Measurements from ENCODE around the gene BOK. TPM values are rescaled to one million over a fixed set of nuclear protein-coding genes. Genes with fewer than 3 reads are reported as not detected.

The BOK gene
- total RNA-seq, 1 experiment from 2014 or later: 41.5 TPM

DNA sequence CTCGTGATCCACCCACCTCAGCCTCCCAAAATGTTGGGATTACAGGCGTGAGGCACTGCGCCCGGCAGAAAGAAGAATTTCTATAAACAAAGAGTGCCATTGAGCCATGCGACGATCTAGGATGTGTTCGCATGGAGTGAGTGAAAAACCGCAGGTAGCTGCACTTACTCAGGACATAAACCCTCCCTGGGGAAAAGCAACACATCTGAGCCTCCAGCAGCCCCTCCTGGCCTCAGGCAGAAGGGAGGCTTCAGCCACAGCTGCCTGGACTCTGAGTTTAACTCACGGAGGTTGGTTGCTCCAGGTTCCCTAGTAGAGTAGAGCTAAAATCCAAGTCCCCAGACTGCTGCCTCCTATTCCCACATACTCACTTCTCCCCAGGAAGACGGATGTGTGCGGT lies 38.9 kb upstream of the BOK start:
- Histone ChIP-seq H3K9ac (ENCODE audit: low read length) (no peak overlapping the region), H3K4me2 (ENCODE audit: low read length) (no peak overlapping the region), H2AFZ (ENCODE audit: low read depth, low read length, poor library complexity, severe bottlenecking) (no peak overlapping the region), H3K9me2 (ENCODE audit: insufficient read depth) (no peaks in the 10 kb centered on the region), H3K4me1 (ENCODE audit: control insufficient read depth in 1 of 2, insufficient read depth in 2 of 2, low read length in 2 of 2) (no peaks in the 10 kb centered on the region), H3K79me2 (ENCODE audit: insufficient read depth, low read length) (no peaks in the 10 kb centered on the region), H3K27me3 (ENCODE audit: insufficient read depth, low read length) (no peaks in the 10 kb centered on the region), H3K36me3 (ENCODE audit: control insufficient read depth in 1 of 2, insufficient read depth in 2 of 2, low read length in 2 of 2) (no peaks in the 10 kb centered on the region), H3K4me3 (replicated peaks in 1 of 2; ENCODE audit: low read depth in 1 of 2, low read length in 2 of 2) (no peak overlapping the region), H3K27ac (ENCODE audit: low read depth, low read length) (no peak overlapping the region), H3K9me3 (ENCODE audit: control insufficient read depth in 1 of 2, insufficient read depth in 1 of 2, low read depth in 1 of 2, low read length in 2 of 2) (peaks cover 0 to 6% of the 10 kb centered on the region in 2 experiments; a peak in 1 of 4 replicates), H4K20me1 (ENCODE audit: insufficient read depth) (no peaks in the 10 kb centered on the region)
- no peak for TF ChIP-seq FOSL1 (IDR thresholded peaks at IDR 0.05; ENCODE audit: low read depth)
- no peak for TF ChIP-seq POLR2AphosphoS5 (IDR thresholded peaks at IDR 0.05; ENCODE audit: low read depth, low read length)
- no peak for TF ChIP-seq SRF (IDR thresholded peaks at IDR 0.05; ENCODE audit: low read depth)
- TF ChIP-seq RAD21 (IDR thresholded peaks at IDR 0.05; ENCODE audit: low read depth): no peak
- TF ChIP-seq, protein P1, sequence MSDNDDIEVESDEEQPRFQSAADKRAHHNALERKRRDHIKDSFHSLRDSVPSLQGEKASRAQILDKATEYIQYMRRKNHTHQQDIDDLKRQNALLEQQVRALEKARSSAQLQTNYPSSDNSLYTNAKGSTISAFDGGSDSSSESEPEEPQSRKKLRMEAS (IDR thresholded peaks at IDR 0.05): no peak
- BruUV-seq (replicated peaks): no TSS peak
- ATAC-seq (no peak), DNase-seq (ENCODE audit: low read depth, low spot score) (no peak)
- RAD21 ChIA-PET (ENCODE audit: low non-redundant PET in 1 of 2, low total read pairs in 2 of 2, uncharacterized antibody in 2 of 2, unreplicated experiment in 2 of 2): no interaction called here
- intact Hi-C loops (cut with micrococcal nuclease): no loop called here
- POLR2A ChIA-PET: no interaction called here
- CTCF ChIA-PET: no interaction called here

DNA sequence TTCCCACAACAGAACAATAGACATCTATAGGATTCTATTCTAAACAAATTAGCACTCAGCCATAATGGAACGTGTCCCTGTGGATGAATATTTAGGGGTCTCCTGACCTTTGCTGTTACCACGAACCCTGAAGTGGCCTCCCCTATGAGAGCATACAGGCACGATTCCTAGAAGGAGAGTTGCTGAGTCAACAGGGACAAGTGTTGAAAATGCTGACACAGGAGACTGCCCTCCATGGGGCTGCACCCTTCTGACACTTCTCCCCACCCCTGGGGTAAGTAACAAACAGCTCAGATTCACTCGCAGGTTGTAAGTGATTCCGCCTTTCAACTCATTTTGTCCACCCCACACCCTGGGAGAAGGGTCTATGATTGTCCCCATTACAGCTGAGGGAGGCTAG lies 36.1 kb upstream of the BOK start:
- intact Hi-C loops (cut with micrococcal nuclease): no loop called here
- Histone ChIP-seq H3K4me1 (ENCODE audit: control insufficient read depth in 1 of 2, insufficient read depth in 2 of 2, low read length in 2 of 2) (no peaks in the 10 kb centered on the region), H3K9ac (ENCODE audit: low read length) (no peak overlapping the region), H3K27me3 (ENCODE audit: insufficient read depth, low read length) (no peaks in the 10 kb centered on the region), H3K9me3 (ENCODE audit: control insufficient read depth in 1 of 2, insufficient read depth in 1 of 2, low read depth in 1 of 2, low read length in 2 of 2) (0 out of 4 replicates have a peak, but pooled peaks cover 0 to 3% of the 10 kb centered on the region in 2 experiments), H2AFZ (ENCODE audit: low read depth, low read length, poor library complexity, severe bottlenecking) (no peak overlapping the region), H3K4me3 (replicated peaks in 1 of 2; ENCODE audit: low read depth in 1 of 2, low read length in 2 of 2) (no peak overlapping the region), H3K27ac (ENCODE audit: low read depth, low read length) (no peak overlapping the region), H3K4me2 (ENCODE audit: low read length) (no peak overlapping the region), H3K79me2 (ENCODE audit: insufficient read depth, low read length) (no peaks in the 10 kb centered on the region), H4K20me1 (ENCODE audit: insufficient read depth) (no peaks in the 10 kb centered on the region), H3K36me3 (ENCODE audit: control insufficient read depth in 1 of 2, insufficient read depth in 2 of 2, low read length in 2 of 2) (no peaks in the 10 kb centered on the region), H3K9me2 (ENCODE audit: insufficient read depth) (no peaks in the 10 kb centered on the region)
- POLR2A ChIA-PET: no interaction called here
- no peak for DNase-seq (ENCODE audit: low read depth, low spot score)
- RAD21 ChIA-PET (ENCODE audit: low non-redundant PET in 1 of 2, low total read pairs in 2 of 2, uncharacterized antibody in 2 of 2, unreplicated experiment in 2 of 2): no interaction called here
- CTCF ChIA-PET: no interaction called here
- BruUV-seq (replicated peaks): no TSS peak
- ATAC-seq: no peak
- TF ChIP-seq SP1 (IDR thresholded peaks at IDR 0.05; ENCODE audit: low read depth): no peak
- TF ChIP-seq TCF7L2 (IDR thresholded peaks at IDR 0.05; ENCODE audit: borderline replicate concordance, extremely low read depth, insufficient read depth, insufficient read length): no peak
- no peak for TF ChIP-seq EZH2 (IDR thresholded peaks at IDR 0.05)
- no peak for TF ChIP-seq POLR2AphosphoS5 (IDR thresholded peaks at IDR 0.05; ENCODE audit: low read depth, low read length)
- no peak for TF ChIP-seq POLR2A (IDR thresholded peaks at IDR 0.05; ENCODE audit: borderline replicate concordance, extremely low read depth, insufficient read depth, insufficient read length)
- TF ChIP-seq, protein P2, sequence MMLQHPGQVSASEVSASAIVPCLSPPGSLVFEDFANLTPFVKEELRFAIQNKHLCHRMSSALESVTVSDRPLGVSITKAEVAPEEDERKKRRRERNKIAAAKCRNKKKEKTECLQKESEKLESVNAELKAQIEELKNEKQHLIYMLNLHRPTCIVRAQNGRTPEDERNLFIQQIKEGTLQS (IDR thresholded peaks at IDR 0.05): no peak
- TF ChIP-seq CBX3 (IDR thresholded peaks at IDR 0.05; ENCODE audit: low read depth): no peak
- no peak for TF ChIP-seq YY1 (IDR thresholded peaks at IDR 0.05; ENCODE audit: extremely low read depth, insufficient replicate concordance, low read depth, low read length)
- TF ChIP-seq JUND (IDR thresholded peaks at IDR 0.05): no peak
- TF ChIP-seq, protein P3, sequence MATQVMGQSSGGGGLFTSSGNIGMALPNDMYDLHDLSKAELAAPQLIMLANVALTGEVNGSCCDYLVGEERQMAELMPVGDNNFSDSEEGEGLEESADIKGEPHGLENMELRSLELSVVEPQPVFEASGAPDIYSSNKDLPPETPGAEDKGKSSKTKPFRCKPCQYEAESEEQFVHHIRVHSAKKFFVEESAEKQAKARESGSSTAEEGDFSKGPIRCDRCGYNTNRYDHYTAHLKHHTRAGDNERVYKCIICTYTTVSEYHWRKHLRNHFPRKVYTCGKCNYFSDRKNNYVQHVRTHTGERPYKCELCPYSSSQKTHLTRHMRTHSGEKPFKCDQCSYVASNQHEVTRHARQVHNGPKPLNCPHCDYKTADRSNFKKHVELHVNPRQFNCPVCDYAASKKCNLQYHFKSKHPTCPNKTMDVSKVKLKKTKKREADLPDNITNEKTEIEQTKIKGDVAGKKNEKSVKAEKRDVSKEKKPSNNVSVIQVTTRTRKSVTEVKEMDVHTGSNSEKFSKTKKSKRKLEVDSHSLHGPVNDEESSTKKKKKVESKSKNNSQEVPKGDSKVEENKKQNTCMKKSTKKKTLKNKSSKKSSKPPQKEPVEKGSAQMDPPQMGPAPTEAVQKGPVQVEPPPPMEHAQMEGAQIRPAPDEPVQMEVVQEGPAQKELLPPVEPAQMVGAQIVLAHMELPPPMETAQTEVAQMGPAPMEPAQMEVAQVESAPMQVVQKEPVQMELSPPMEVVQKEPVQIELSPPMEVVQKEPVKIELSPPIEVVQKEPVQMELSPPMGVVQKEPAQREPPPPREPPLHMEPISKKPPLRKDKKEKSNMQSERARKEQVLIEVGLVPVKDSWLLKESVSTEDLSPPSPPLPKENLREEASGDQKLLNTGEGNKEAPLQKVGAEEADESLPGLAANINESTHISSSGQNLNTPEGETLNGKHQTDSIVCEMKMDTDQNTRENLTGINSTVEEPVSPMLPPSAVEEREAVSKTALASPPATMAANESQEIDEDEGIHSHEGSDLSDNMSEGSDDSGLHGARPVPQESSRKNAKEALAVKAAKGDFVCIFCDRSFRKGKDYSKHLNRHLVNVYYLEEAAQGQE (IDR thresholded peaks at IDR 0.05; ENCODE audit: low read depth): no peak
- no peak for TF ChIP-seq FOSL1 (IDR thresholded peaks at IDR 0.05; ENCODE audit: low read depth)
- TF ChIP-seq, protein P4, sequence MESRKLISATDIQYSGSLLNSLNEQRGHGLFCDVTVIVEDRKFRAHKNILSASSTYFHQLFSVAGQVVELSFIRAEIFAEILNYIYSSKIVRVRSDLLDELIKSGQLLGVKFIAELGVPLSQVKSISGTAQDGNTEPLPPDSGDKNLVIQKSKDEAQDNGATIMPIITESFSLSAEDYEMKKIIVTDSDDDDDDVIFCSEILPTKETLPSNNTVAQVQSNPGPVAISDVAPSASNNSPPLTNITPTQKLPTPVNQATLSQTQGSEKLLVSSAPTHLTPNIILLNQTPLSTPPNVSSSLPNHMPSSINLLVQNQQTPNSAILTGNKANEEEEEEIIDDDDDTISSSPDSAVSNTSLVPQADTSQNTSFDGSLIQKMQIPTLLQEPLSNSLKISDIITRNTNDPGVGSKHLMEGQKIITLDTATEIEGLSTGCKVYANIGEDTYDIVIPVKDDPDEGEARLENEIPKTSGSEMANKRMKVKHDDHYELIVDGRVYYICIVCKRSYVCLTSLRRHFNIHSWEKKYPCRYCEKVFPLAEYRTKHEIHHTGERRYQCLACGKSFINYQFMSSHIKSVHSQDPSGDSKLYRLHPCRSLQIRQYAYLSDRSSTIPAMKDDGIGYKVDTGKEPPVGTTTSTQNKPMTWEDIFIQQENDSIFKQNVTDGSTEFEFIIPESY (IDR thresholded peaks at IDR 0.05; ENCODE audit: extremely low read depth, insufficient replicate concordance, low read length): no peak
- TF ChIP-seq ELF1 (IDR thresholded peaks at IDR 0.05; ENCODE audit: borderline replicate concordance, low read depth): no peak
- no peak for TF ChIP-seq SIN3A (IDR thresholded peaks at IDR 0.05; ENCODE audit: low read depth)

Data from HCT116 (cell line).